ENCODE results near the gene PLD5. TPM values are rescaled to one million over a fixed set of nuclear protein-coding genes. Genes with fewer than 3 reads are reported as not detected.

The PLD5 gene
- total RNA-seq (1 to 10 TPM in 5 of 7 donors, under 1 TPM in 2; 0.35 to 3.6 (median 1.1) TPM), polyA plus RNA-seq (1 to 10 TPM in 1 of 2 donors, under 1 TPM in 1; 0.44 to 6.2 TPM)
- long read RNA-seq, donor 1, partial matches to known transcripts = 0 of 2 reads
- long read RNA-seq, donor 1, other reads (novel, unspliced or antisense) = 2 of 2 reads
- long read RNA-seq, donor 2, full-length matches to known transcripts = 1 of 1 reads
- long read RNA-seq, donor 2, partial matches to known transcripts = 0 of 1 reads
- long read RNA-seq, donor 2, other reads (novel, unspliced or antisense) = 0 of 1 reads
- long read RNA-seq, donor 3 = 0 reads

DNA sequence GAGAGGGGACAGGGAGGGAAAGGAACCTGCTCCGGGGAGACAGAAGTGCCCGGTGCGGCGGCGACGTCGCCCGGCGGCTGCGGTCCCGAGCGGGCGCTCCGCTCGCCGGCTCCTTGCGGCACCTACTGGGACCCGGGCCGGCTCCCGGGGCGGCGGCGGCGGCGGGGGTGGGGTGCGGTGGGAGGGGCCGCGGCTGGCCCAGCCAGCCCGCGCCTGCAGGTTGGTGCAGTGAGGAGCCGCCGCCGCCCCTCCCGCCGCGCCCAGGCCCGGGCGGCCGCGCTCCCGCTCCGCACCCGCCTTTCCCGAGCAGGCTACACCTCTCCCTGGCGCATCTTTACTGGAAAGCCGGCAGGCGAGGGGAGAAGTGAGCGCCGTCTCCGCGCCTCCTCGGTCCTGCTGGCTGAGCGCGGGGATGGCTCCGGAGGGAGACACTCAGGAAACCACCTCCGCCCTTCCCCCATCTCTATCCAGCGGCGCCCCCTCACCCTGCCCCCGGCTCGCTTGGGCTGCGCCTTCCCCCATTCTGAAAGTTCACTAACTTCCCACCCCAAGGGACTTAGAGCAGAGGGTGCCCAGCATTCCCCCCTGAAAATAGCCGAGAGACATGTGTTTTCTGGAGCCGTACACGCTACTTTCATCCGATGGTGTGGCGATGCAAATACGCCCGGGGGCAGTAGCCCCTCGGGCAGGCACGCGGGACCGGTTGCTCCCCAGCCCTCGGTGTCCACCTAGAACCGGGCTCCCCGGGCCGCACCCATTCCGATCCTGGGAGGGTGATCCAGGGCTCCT lies at the start of gene PLD5:
PLD5 (minus strand) TSS at position 127 of the 789 bp plus-strand sequence.
- TF ChIP-seq EP300 (IDR thresholded peaks at IDR 0.05) (no peak), POLR2A (IDR thresholded peaks at IDR 0.05) (no peak)
- TF ChIP-seq, protein P1, sequence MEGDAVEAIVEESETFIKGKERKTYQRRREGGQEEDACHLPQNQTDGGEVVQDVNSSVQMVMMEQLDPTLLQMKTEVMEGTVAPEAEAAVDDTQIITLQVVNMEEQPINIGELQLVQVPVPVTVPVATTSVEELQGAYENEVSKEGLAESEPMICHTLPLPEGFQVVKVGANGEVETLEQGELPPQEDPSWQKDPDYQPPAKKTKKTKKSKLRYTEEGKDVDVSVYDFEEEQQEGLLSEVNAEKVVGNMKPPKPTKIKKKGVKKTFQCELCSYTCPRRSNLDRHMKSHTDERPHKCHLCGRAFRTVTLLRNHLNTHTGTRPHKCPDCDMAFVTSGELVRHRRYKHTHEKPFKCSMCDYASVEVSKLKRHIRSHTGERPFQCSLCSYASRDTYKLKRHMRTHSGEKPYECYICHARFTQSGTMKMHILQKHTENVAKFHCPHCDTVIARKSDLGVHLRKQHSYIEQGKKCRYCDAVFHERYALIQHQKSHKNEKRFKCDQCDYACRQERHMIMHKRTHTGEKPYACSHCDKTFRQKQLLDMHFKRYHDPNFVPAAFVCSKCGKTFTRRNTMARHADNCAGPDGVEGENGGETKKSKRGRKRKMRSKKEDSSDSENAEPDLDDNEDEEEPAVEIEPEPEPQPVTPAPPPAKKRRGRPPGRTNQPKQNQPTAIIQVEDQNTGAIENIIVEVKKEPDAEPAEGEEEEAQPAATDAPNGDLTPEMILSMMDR (IDR thresholded peaks at IDR 0.05) = no peak
- Histone ChIP-seq H3K9me3 (no peaks in the 10 kb centered on the region), H3K4me3 (peak within 1 kb of the TSS; percentile 40), H3K4me1 (ENCODE audit: insufficient read depth) (peaks cover 4% of the 10 kb centered on the region), H3K36me3 (no peaks in the 10 kb centered on the region), H3K27ac (peak within 1 kb of the TSS in 1 of 2 donors; percentile 42), H3K27me3 (no peaks in the 10 kb centered on the region)
- DNase-seq = peak in 3 of 5 donors; percentile 26 to 31 (median 29)
- intact Hi-C loops (cut with DNase I) = no loop called here
- 0 to 1% (median 1%) methylated on average over 61 to 77 of the region's 77 CpGs for WGBS, 3 donors

DNA sequence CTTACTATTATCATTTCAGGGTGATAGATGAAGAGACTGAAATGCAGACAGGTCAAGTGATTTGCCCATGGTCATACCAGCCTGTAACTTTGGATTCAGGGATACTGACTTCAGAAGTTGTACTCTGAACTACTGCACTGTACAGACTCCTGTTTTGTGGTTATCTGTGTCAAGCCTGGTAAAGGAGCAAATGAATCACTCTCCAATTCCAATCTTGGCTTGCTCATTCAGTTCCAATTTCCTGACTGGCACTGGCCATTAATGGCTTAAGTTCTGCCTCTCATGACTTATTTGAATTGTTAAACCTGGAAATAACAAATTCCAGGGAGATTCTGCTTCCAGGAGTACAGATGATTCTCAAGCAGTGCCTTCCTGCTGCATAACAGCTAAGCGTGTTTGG lies 45.4 kb upstream of the PLD5 start:
- Histone ChIP-seq H3K36me3 (no peaks in the 10 kb centered on the region), H3K27ac (no peak overlapping the region), H3K27me3 (no peaks in the 10 kb centered on the region), H3K4me3 (no peak overlapping the region), H3K9me3 (no peaks in the 10 kb centered on the region), H3K4me1 (ENCODE audit: insufficient read depth) (no peaks in the 10 kb centered on the region)
- TF ChIP-seq, protein P1 (IDR thresholded peaks at IDR 0.05) = no peak
- no peak for TF ChIP-seq POLR2A (IDR thresholded peaks at IDR 0.05)
- TF ChIP-seq EP300 (IDR thresholded peaks at IDR 0.05) = no peak
- intact Hi-C loops (cut with DNase I) = no loop called here
- no peak for DNase-seq
- 66 to 78% (median 74%) methylated on average over 1 of the region's 1 CpG for WGBS, 3 donors

- DNase-seq = no peak
- H3K27me3 ChIP-seq = no peaks in the 10 kb centered on the region
- intact Hi-C loops (cut with DNase I) = no loop called here
- H3K4me3 ChIP-seq = no peak overlapping the region
- no peak overlapping the region for H3K27ac ChIP-seq
- H3K4me1 ChIP-seq (ENCODE audit: insufficient read depth) = no peaks in the 10 kb centered on the region
- H3K9me3 ChIP-seq = no peaks in the 10 kb centered on the region
- no peaks in the 10 kb centered on the region for H3K36me3 ChIP-seq
- no peak for TF ChIP-seq POLR2A (IDR thresholded peaks at IDR 0.05)
- WGBS, 3 donors = 85 to 90% (median 87%) methylated on average over 9 of the region's 9 CpGs
These were observed 44.2 kb upstream of the PLD5 start for GRCh38 chr1:242568666-242569065.

GRCh38 chr1:242567596-242567995 lies 43.1 kb upstream of the PLD5 start:
- H3K36me3 ChIP-seq = no peaks in the 10 kb centered on the region
- WGBS, 3 donors = 11 to 18% (median 16%) methylated on average over 3 of the region's 3 CpGs
- no peak for DNase-seq

More at GRCh38 chr1:242567596-242567995, 43.1 kb upstream of the PLD5 start:
- intact Hi-C loops (cut with DNase I) = no loop called here
- Histone ChIP-seq H3K27me3 (no peaks in the 10 kb centered on the region), H3K4me3 (no peak overlapping the region), H3K4me1 (ENCODE audit: insufficient read depth) (no peaks in the 10 kb centered on the region), H3K9me3 (no peaks in the 10 kb centered on the region), H3K27ac (no peak overlapping the region)
- TF ChIP-seq, protein P1 (IDR thresholded peaks at IDR 0.05) = no peak
- TF ChIP-seq EP300 (IDR thresholded peaks at IDR 0.05) (no peak), POLR2A (IDR thresholded peaks at IDR 0.05) (no peak)

Data from ovary (tissue), 10 donors.